GM18868 (cell line): Measurements from ENCODE around the gene EEA1.

Source experiments
- ATAC-seq: cut with Tn5 transposase; IDR thresholded peaks from one replicate; pipeline ENCODE4 v1.9.1; 2021; ENCODE audit warnings: mild to moderate bottlenecking, moderate library complexity; ENCODE audit not compliant: unreplicated experiment

EEA1 gene

DNA sequence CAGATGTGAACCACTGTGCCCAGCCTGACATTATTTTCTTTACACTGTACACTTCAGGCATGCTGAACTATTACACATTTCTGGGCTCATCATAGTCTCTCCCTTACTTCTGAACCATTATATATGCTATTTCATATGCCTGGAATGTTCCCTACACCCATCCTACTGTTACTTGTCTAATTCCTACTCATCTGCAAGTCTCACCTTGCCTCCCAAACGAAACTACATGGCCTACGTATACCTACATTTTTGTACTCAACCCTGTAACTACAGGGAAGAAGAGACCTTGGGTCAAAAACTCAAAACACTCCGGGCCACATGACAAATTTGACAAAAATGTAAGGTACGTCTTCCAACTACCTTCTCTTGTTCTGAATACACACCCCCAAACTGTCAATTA lies 9.5 kb upstream of the EEA1 start:
- ATAC-seq = no peak

DNA sequence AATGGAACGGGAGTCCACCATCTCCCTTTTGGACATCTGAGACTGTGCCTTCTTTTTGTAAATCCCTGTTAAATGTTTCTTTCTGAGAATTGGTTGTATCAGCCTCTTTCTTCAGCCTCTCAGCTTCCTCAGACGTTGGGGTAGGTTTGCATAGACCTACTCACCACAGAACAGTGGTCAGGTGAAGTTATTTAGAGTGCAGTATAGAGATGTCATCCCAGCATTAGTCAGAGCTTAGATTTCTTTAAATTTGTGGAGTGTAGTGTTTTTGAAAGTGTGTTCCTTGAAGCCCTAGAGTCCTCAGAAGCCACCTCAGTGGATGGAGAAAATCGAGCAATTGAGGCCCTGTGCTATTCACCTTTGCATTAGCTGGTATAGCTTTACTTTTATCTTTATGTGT lies 8.9 kb upstream of the EEA1 start:
- ATAC-seq = no peak

DNA sequence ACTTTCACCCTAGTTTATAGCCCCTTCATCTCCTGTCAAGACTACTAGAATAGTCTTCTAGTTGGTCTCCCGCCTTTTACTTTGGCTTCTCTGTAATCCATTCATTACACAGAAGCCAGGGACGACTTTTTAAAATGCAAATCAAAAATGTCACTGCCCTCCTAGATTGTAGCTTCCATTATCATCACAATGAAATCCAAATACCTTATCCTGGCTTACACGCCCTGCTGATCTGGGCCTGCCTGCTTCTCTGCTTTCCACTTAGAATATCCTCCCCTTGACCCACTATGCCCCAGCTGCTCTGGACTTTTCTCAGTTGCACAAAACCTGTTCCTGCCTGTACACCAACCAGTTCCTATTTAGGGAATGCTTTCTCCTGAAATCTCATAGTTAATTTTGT lies 4.5 kb upstream of the EEA1 start:
- ATAC-seq = no peak

DNA sequence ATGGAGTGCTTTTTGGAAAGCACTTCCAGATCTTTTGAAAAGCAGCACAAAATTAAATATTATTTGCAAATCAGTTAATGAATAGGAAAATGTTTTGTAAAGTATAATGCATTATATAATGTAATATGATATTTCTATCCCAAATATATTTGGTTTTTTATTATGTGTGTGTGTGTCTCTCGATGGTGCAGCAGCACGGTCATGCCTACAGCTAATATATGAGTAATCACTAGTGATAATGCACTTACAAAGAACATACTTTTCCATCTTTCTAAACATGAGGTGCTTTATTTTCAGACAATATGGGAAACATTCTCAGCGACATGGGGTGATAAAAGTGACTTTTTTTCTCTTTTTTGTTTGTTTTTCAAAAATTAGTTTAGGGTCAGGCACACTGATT lies 1.3 kb upstream of the EEA1 start:
- ATAC-seq = no peak

DNA sequence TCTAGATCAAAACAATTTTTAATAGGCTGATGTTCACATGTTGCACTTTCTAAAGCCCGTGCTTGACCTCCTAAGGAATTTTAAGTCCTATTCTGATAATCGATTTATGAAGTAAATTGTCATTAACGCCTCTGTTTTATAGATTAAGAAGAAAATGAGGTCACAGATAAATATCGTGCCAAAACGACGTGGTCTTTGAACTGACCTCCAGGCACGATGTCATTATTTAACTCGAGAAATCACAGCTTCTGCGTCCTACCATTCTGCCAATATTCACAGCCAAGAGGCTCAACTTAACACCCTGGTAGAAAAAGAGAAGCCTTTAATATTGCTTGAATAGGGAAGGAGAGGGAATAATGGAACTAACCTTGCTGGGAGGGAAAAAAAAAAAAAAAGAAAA lies 888 bp upstream of the EEA1 start:
- ATAC-seq = no peak

DNA sequence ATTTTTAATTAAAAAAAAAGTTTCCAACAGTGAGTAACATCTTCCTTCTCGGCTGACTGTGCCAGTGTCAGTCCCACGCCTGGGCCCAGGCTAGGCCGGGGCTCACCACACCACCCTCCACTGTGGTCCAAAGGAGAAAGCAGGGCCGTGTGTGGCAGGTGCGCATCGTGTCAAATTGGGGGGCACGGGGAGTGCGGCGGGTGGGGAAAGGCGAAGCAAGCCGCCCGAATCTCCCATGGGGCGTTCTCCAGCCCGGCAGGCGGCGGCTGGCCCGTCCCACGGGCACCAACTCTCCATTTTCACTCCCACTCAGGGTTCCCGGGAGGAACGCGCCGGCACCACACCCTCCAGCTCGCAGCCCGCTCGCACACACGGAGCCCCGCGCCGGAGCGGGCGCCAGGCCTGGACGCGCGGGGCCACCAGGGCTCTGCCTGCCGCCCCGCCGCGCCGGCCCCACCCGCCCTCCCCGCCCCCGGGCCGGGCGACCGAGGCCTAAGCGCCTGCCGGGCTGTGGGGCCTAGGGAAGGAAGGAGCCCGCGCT lies 604 bp downstream of the EEA1 start:
- ATAC-seq = peak; percentile 7

DNA sequence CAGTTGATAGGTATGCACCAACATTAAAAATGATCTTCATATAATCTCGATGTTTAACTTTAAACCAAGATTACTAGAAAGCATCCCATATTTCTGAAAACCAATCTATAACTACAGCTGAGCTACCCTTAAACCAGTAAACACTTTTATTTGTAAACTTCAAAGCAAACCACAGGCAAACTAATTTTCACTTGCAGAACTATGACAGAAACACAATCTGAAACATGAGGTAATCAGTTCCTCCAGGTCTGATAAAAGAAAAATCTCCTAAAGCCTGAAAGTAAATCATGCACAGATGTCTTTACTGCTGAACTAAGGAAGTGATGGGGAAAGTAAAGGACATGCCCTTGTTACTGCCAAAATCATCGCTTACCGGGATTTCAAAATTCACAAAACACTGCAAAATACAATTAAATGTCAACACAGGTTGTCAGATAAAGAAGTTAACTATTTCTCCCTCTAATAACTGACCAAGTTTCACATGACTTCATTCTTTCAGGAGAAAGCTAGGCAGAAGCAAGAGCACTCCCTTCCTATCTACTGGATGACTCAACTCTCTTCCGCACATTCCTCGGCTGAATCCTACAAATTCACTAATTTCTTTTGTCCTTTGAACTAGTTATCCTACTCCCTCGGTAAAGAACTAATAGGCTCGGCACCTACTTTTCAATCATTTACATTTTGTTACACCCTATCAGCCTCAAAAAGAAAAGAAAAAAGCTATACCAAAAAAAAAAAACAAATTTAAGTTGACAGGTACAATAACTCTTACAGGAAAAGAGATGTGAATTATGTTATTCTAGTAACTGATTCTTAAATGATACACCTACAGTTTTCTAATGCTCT lies 1.4 kb downstream of the EEA1 start:
- no peak for ATAC-seq

DNA sequence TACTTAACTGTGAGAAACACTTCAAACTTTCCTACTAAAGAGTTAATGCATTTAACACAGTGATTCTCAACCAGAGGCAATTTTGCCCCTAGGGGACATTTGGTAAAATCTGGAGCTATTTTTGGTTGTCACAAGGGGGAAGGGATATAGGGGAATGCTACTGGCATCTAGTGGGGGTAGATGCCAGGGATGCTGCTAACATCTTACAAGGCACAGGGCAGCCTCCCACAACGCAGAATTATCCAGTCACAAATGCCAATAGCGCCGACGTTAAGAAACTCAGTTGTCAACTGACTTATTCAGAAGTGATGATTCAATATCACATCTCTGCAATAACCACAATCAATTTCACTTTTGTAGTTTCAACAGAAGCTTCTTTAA lies 2.0 kb downstream of the EEA1 start:
- no peak for ATAC-seq

DNA sequence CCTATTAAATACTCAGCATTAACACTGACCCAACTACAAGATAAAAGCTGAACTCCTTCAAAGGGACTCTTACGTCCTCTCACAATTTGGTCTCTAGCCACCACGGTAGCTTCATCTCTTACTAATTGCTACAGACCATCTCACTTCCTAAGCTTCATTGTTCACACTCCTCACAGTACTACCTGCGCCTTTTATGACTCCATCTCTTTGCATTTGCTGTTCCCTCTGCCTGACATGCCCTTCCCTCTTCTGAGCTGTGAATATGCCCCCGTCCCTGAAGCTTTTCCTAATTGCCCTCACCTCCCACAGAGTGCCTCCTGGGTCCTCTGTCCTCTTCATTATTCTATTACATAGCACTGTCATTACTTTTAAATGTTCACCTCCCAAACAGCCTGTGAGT lies 2.5 kb downstream of the EEA1 start:
- no peak for ATAC-seq

DNA sequence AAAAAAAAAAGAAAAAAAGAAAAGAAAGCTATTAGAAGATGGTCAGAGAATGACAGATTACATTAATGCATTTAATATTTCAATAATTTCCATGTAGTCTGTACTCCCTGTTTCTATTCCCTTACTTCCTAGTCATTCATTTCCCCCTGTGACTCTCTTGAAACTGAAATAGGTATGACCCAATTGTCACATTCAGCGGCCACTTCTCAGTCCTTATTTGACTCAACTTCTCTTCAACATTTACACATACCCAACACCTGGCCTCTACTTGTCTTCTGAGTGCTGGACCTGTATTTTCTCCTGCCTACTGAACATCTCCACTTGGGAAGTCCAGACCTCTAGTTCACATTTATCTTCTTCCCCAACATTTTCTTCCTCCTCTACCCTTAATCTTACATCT lies 7.2 kb downstream of the EEA1 start:
- ATAC-seq = peak; percentile 96

DNA sequence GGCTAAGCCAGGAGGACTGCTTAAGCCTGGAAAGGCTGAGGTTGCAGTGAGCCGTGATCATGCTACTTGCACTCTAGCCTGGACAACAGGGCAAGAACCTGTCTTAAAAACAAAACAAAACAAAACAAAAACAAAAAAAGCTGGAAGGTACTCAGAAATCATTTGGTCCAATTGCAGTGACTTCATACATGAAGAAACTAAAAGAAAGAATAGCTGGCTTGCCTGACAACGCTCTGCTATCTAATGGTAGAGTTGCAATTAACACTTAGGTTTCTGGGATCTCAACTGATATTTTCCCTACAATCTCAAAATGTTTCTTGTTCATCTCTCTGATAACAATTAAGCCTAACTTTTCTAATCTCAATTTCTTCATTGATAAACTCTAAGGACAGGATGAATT lies 13.7 kb downstream of the EEA1 start:
- ATAC-seq = no peak

DNA sequence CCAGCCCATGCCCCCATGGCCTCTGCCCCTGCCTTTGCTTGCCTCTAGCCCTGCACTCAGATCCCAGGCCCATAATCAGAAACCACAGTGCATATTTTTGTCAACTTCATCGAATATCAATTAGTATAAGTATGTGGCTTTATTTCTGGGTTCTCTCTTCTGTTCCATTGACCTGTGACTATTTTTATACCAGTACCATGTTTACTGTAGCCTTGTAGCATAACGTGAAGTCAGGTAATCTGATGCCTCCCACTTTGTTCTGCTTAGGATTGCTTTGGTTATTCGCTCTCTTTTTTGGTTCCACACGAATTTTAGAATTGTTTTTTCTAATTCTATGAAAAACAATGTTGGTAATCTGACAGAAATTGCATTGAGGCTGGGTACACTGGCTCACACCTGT lies 14.9 kb downstream of the EEA1 start:
- no peak for ATAC-seq

DNA sequence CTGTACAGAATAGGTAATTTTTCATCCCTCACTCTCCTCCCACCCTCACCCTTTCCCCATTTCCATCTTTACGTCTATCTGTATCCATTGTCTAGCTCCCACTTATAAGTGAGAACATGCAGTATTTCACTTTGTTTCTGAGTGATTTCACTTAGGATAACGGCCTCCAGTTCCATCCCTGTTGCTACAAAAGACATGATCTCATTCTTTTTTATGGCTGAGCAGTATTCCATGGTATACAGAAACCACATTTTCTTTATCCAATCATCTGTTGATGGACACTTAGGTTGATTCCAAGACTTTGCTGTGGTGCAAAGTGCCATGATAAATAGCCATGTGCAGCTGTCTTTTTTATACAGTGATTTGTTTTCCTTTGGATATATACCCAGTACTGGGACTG lies 16.4 kb downstream of the EEA1 start:
- ATAC-seq = no peak

DNA sequence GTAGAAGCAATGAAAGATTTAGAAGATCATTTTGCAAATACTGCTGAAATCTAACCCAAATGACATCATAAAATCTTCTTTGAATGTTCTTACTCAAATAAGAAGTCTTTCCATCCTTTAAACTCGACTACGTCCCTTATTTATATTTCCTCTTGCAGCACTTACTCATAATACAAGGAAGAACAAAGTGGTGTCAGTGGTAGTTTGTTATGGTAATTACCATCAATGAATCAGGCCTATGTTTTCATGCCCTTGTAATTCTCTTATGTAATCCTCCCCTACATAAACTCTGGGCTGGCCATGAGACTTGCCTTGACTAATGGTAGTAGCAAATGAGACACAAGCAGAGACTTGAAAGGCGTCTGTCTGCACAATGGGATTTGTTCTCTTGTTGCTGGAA lies 17.0 kb downstream of the EEA1 start:
- ATAC-seq = no peak

DNA sequence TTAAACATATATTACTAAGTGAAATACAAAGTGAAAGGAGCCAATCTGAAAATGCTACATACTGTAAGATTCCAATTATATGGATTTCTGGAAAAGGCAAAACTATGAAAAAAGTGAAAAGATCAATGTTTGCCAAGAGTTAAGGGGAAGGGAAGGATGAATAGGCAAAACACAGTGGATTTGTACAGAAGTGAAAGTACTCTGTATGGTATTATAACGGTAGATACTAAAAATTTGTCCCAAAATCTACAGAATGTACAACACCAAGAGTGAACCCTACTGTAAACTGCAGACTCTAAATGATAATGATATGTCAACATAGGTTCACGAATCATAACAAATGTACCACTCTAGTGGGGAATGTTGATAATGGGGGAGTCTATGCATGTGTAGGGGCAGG lies 17.8 kb downstream of the EEA1 start:
- ATAC-seq = no peak

DNA sequence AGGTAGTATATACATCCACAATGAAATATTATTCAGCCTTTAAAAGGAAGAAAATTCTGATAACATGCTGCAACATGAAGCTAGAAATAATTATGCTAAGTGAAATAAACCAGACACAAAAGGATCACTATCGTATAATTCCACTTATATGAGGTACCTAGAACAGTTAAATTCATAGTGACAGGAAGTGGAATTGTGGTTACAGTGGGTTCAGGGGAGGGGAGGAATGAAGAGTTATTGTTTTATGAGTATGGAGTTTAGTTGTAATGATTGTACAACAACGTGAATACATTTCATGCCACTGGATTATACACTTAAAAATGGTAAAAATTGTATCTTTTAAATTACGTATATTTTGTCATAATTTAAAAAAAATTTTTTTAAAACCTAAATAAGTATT lies 21.0 kb downstream of the EEA1 start:
- ATAC-seq = no peak

DNA sequence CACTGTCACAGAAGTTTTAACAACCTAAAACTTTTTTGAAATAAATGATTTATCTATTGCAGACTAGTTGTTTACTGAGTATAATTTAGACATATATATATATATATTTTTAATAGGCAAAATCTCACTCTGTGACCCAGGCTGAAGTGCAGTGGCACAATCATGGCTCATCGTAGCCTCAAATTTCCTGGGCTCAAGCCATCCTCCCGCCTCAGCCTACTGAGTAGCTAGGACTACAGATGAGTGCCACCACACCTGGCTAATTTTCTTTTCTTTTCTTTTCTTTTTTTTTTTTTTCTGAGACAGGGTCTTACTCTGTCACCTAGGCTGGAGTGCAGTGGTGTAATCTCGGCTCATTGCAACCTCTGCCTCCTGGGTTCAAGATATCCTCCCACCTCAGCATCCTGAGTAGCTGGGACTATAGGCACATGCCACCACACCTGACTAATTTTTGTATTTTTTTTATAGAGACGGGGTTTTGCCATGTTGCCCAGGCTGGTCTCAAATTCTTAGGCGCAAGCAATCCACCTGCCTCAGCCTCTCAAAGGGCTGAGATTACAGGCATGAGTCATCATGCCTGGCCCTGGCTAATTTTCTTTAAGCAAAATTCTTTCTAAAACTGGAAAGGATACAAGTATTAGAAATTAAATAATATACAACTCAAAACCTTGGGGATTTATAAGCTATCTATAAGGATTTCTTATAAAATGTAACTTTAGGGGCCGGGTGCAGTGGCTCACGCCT lies 23.1 kb downstream of the EEA1 start:
- no peak for ATAC-seq

DNA sequence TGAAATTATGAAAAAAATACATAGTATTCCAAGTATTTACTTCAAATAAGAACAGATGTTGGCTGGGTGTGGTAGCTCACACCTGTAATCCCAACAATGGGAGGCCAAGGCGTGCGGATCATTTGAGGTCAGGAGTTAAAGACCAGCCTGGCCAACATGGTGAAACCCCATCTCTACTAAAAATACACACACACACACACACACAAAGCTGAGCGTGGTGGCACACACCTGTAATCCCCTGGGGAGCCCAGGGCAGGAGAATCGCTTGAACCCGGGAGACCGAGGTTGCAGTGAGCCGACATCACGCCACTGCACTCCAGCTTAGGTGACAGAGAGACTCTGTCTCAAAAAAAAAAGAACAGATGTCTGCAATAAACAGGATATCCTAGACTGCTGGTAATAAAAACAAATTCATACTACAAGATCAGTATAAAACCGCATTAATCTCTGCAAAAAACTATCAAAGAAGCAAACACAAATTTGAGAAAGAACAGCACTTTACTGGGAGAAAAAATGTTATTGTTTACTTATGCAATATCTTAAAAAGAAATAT lies 23.8 kb downstream of the EEA1 start:
- ATAC-seq = no peak

DNA sequence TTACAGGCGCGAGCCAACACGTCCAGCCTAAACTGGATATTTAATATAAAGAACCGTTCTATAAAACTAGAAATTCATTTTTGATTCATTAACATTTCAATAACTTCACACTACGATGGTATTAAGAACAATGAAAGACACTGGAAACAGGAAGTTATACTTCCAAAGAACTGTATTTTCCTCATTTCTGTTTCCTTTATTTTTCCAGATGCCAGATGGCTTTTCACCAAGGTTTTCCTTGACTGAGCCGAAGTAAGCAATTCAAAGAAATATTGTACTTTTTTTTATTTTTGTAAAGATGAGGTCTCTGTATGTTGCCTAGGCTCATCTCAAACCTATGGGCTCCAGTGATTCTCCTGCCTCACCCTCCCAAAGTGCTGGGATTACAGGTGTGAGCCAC lies 28.2 kb downstream of the EEA1 start:
- no peak for ATAC-seq

DNA sequence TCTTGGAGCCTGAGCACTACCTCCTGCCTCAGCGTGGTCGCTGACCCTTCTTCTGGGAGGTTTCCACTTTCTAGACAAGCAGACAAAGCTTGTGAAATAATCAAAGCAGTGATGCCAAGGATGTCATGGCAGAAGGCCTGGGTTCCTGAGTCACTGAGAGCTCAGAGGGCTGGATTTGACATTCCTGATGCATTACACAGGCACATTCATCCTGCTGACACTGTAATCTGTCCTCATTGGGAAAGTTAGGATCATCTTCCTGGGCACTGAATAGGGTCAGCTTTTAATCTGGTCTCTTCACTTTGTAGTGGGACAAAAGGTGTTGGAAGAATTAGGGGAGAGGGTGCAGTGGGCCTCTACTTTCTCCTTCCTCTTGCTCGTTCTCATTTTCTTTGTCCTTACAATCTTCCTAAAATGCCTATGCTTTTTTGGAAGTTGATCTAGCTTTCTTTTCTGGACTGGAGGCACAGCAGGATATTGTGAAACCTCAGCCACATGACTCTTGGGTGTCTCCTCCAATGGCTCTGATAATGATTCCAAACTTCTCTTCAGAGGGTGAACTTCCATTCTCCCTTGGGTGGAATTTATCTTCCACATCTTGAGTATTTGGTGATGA lies 29.6 kb downstream of the EEA1 start:
- no peak for ATAC-seq

DNA sequence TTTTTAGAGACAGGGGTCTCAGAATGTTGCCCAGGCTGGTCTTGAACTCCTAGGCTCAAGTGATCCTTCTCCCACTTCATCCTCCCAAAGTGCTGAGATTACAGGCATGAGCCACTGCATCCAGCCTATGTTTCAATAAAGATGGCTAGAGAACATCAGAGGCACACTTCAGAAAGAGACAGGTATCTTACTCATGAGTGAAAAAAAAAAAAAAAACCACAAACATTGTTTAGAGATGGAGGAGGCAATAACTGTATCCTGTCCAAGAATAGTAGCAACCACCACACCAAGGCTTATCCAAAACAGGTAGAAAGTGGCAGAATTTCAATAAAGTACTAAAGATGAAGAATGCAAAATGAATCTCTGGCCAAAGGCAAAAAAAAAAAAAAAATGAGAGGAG lies 30.3 kb downstream of the EEA1 start:
- ATAC-seq = no peak

DNA sequence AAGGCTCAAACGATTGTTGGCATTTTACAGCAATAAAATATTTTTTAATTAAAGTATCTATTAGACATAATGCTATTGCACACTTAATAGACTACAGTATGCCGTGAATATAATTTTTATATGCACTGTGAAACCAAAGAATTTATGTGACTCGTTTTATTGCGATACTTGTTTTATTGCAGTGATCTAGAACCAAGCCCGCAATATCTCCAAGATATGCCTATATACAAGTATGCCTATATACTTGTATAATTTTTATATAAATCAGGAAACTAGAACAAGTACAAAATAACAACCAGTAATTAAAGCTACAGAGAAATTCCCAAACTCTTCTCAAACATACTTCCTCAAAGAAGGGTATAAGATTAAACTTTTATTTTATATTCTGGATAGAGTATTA lies 31.3 kb downstream of the EEA1 start:
- no peak for ATAC-seq
